Uterus (tissue), 4 donors: Measurements from ENCODE around the gene MYO18B. TPM values are rescaled to one million over a fixed set of nuclear protein-coding genes. Genes with fewer than 3 reads are reported as not detected.

Experiments
- DNase-seq, 2 donors: peaks; one replicate each; pipeline ENCODE4 v3.0.0-alpha.2; 2019 to 2020
- H3K27ac ChIP-seq, 2 donors: fragments of 200-600 bp; sonication (generic); 1 replicate in 1 of 2; 2 replicates in 1 of 2; pipeline ENCODE4 v1.5.1; 2016 to 2018
- H3K27me3 ChIP-seq, 2 donors: fragments of 200-600 bp; sonication (generic); one replicate each; pipeline ENCODE4 v1.5.1; 2018 to 2019; ENCODE audit warnings: control low read depth in 1 of 2
- H3K36me3 ChIP-seq, 2 donors: fragments of 200-600 bp; sonication (generic); one replicate each; pipeline ENCODE4 v1.5.1; 2019; ENCODE audit warnings: control low read depth in 1 of 2
- H3K4me1 ChIP-seq, 2 donors: fragments of 200-600 bp; sonication (generic); one replicate each; pipeline ENCODE4 v1.5.1; 2018 to 2019; ENCODE audit warnings: control low read depth in 1 of 2
- H3K4me3 ChIP-seq, 2 donors: fragments of 200-600 bp; sonication (generic); 1 replicate in 1 of 2; 2 replicates in 1 of 2; pipeline ENCODE4 v1.5.1; 2018 to 2019; ENCODE audit warnings: mild to moderate bottlenecking in 1 of 2
- H3K9me3 ChIP-seq, 2 donors: fragments of 200-600 bp; sonication (generic); one replicate each; pipeline ENCODE4 v1.5.1; 2019; ENCODE audit warnings: control low read depth in 1 of 2
- POLR2A ChIP-seq, 2 donors: fragments of 450-650 bp; IDR thresholded peaks; one replicate each; pipeline ENCODE4 v1.6.1; 2016; ENCODE audit warnings: antibody characterized with exemption in 2 of 2, mild to moderate bottlenecking in 1 of 2, moderate library complexity in 1 of 2
- intact Hi-C: fragments of 100-400 bp; cut with DNase I; formaldehyde crosslinking; loops from one replicate; pipeline ENCODE4 v1.15.1; 2023; ENCODE audit warnings: low total_unique reads
- total RNA-seq, 4 donors: library from RNA; depleted of rRNA in 3 of 4; stranded (reverse); fragments of >200 nt in 3 of 4; gene quantifications; one replicate each; pipeline versions ENCODE4 v1.1.0 to v1.2.4, GENCODE V29; 2014 to 2023
- TF ChIP-seq, protein P1 (sequence below), 4 experiments: fragments of 200-600 bp in 2 of 4; fragments of 450-650 bp in 2 of 4; sonication (generic) in 2 of 4; IDR thresholded peaks; one replicate each; pipeline ENCODE4 v1.5.1; 2016 to 2019; ENCODE audit warnings: antibody characterized with exemption in 4 of 4, mild to moderate bottlenecking in 2 of 4, moderate library complexity in 1 of 4
- donor health status: DM: yes; HTN: yes; CAD: no.

MYO18B gene
- total RNA-seq, 4 donors from 2014 or later: 0.41 to 0.43 TPM; not detected in 2

DNA sequence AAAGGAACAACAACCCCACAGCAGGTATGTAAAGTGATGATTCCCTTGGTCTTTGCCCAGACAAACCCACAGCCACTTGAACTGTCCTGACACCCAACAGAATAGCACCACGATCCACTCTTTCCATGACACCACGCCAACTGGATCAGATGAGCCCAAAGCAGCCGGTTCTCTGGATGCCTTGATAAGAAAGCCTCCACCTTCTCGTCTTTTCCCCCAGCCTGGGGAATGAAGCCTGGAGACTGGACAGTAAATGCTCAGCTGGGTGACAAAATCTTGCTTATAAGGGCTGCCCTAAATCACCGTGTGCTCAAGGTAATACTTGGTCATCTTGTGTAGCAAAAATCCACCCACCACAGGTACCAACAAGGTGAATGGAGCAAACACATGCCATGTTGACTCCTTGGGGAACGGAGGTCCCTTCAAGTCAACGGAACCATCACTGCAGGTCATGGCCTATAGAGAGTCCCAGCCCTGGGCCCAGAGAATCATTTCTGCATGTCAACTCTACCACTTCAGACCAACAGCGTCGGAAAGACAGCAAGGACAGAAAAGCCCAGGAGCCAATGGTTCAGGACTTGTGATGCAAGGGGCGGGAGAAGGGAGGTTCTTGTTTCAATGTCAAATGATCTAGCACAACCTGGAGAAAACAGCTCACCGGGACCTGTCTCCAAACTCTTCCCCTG, 2.2 kb upstream of the MYO18B start:
- Histone ChIP-seq H3K4me1 (no peaks in the 10 kb centered on the region), H3K27me3 (no peaks in the 10 kb centered on the region), H3K9me3 (no peaks in the 10 kb centered on the region), H3K4me3 (no peak overlapping the region), H3K36me3 (no peaks in the 10 kb centered on the region), H3K27ac (no peak overlapping the region)
- no peak for DNase-seq
- intact Hi-C loops: no loop called here
- TF ChIP-seq, protein P1, sequence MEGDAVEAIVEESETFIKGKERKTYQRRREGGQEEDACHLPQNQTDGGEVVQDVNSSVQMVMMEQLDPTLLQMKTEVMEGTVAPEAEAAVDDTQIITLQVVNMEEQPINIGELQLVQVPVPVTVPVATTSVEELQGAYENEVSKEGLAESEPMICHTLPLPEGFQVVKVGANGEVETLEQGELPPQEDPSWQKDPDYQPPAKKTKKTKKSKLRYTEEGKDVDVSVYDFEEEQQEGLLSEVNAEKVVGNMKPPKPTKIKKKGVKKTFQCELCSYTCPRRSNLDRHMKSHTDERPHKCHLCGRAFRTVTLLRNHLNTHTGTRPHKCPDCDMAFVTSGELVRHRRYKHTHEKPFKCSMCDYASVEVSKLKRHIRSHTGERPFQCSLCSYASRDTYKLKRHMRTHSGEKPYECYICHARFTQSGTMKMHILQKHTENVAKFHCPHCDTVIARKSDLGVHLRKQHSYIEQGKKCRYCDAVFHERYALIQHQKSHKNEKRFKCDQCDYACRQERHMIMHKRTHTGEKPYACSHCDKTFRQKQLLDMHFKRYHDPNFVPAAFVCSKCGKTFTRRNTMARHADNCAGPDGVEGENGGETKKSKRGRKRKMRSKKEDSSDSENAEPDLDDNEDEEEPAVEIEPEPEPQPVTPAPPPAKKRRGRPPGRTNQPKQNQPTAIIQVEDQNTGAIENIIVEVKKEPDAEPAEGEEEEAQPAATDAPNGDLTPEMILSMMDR (IDR thresholded peaks at IDR 0.05): no peak
- no peak for TF ChIP-seq POLR2A (IDR thresholded peaks at IDR 0.05)

DNA sequence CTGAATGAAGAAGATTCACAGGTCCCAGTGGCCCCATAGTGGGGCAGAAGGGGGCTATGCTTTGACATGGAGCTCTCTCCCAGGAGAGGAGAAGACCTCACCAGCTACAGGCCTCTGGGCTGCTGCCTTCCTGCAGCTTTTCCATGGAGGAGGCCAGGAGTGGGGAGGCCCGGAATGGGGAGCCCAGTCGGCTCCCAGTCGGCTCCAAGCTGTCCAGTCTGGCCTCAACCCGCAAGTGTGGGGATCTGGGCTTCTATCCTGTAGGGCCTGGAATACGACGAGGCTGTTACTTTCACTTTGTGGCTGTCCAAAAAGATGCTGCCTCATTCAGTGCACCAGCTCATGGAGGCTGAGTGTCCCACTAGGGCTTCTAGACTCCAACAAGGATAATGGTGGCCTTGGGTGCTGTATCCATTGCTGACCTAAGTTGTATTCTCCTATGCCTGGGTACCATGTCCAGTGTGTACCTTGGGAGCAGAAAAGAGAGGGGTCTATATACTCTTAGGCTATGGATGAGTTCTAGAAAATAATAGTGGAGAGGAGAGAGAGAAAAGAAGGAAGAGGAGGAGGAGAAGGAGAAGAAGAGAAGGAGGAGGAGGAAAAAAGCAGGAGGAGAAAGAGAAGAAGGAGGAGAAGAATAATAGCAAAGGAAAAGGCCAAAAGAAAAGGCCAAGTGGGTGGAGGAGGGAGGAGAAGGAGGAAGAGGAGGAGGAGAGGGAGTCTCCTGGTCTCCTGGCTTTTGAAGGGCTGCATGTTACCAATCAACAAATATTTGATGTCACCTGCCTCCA, 1.1 kb downstream of the MYO18B start:
- no peaks in the 10 kb centered on the region for H3K4me1 ChIP-seq
- no peaks in the 10 kb centered on the region for H3K27me3 ChIP-seq
- no peak for TF ChIP-seq POLR2A (IDR thresholded peaks at IDR 0.05)
- TF ChIP-seq, protein P1 (IDR thresholded peaks at IDR 0.05): no peak
- no peak overlapping the region for H3K4me3 ChIP-seq
- no peaks in the 10 kb centered on the region for H3K36me3 ChIP-seq
- no peak for DNase-seq
- no peak overlapping the region for H3K27ac ChIP-seq
- H3K9me3 ChIP-seq: no peaks in the 10 kb centered on the region
- intact Hi-C loops: no loop called here

DNA sequence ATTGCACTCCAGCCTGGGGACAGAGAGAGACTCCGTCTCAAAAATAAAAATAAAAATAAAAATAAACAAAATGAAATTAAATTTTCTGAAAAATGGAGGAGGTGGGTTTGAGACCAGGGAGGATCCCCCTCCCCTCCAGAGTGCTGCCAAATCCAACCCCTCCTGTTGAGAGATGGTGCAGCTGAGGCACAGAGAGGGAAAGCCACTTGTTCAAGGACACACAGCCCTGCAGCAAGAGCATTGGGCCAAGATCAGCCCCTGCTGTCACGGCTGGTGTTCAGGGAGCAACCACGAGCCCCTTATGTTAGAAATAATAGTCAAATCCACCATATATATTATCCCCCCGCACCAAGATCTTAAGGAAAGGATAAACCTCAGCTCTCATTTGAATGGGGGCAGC, 2.7 kb downstream of the MYO18B start:
- no peaks in the 10 kb centered on the region for H3K36me3 ChIP-seq
- TF ChIP-seq POLR2A (IDR thresholded peaks at IDR 0.05): no peak
- TF ChIP-seq, protein P1 (IDR thresholded peaks at IDR 0.05): no peak
- no peak overlapping the region for H3K27ac ChIP-seq
- no peaks in the 10 kb centered on the region for H3K9me3 ChIP-seq
- no peaks in the 10 kb centered on the region for H3K27me3 ChIP-seq
- H3K4me3 ChIP-seq: no peak overlapping the region
- H3K4me1 ChIP-seq: no peaks in the 10 kb centered on the region
- DNase-seq: no peak
- intact Hi-C loops: no loop called here

DNA sequence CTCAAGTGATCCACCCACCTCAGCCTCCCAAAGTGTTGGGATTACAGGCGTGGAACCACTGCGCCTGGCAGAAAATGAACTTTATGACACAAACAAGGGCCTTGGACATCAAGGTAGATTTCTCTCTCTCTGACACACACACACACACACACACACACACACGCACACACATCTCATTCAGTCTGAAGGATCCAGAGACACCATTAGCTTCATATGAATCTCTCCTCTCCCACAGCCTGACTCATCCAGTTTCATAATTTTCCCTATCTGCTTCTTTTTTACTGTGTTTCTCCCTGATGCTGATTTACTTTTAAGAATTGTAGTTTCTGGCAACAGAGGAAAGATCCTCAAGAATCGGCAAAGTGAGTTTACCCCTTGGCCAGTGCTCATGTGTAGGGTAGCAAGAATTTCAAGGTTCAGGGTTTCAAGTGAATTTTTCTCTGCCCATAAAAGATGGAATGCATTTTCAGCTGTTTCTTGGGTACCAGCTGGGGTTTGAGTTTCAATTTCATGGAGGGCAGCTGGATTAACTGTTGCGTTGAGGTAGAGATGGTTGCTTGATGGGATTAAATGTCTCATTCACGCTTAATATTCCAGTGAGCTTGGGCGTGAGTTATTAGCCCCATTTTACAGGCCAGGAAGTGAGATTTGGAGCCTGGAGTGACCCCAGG, 3.5 kb downstream of the MYO18B start:
- no peak overlapping the region for H3K27ac ChIP-seq
- TF ChIP-seq, protein P1 (IDR thresholded peaks at IDR 0.05): no peak
- TF ChIP-seq POLR2A (IDR thresholded peaks at IDR 0.05): no peak

DNA sequence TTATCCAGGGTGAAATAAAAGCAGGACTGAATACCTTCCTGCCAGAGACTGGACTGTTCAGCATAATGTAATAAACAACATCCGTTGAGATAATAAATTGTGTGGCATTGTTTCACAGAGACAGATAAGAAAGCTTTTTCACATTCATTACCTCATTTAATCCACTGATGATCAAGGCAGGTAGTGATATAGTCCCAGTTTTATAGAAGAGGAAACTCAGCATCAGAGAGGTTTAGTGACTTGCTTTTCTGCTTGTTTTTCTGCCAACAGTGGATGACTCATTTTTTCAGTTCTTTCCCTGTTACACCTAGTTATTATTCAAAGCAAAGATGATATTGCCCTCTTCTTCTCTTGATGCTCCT, 4.0 kb downstream of the MYO18B start:
- no peaks in the 10 kb centered on the region for H3K36me3 ChIP-seq
- TF ChIP-seq POLR2A (IDR thresholded peaks at IDR 0.05): no peak
- TF ChIP-seq, protein P1 (IDR thresholded peaks at IDR 0.05): no peak
- H3K9me3 ChIP-seq: no peaks in the 10 kb centered on the region
- no peak for DNase-seq
- H3K27ac ChIP-seq: no peak overlapping the region
- intact Hi-C loops: no loop called here
- no peak overlapping the region for H3K4me3 ChIP-seq
- H3K4me1 ChIP-seq: no peaks in the 10 kb centered on the region
- H3K27me3 ChIP-seq: no peaks in the 10 kb centered on the region

More for the DNA sequence above, 3.5 kb downstream of the MYO18B start:
- Histone ChIP-seq H3K4me1 (no peaks in the 10 kb centered on the region), H3K27me3 (no peaks in the 10 kb centered on the region), H3K4me3 (no peak overlapping the region), H3K9me3 (no peaks in the 10 kb centered on the region), H3K36me3 (no peaks in the 10 kb centered on the region)
- no peak for DNase-seq
- intact Hi-C loops: no loop called here
